ENCODE results near the gene CCDC14. TPM values are rescaled to one million over a fixed set of nuclear protein-coding genes. Genes with fewer than 3 reads are reported as not detected.

Gene CCDC14
- total and polyA plus RNA-seq, 7 donors = 3.5 to 7.3 (median 5.6) TPM

DNA sequence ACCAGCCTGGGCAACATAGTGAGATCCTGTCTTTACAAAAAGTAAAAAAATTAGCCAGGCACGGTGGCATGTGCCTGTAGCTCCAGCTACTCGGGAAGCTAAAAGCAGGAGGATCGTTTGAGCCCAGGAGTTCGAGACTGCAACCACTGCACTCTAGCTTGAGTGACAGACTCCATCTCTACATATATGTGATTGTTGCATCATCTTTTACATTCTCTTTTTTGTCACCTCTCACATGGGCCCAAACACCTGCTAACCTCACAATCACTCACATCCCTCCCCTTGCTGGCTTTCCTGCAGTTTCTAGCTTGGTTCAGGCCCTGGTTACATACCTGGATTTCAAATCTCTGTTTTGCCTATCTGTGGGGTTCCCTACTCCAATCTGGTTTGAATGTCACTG, 96.3 kb downstream of the CCDC14 start:
- H3K4me3 ChIP-seq = no peak overlapping the region
- H3K27me3 ChIP-seq (ENCODE audit: insufficient read depth in 3 of 3, low read length in 2 of 3) = no peaks in the 10 kb centered on the region
- ATAC-seq (no peak), DNase-seq (no peak)
- H3K4me1 ChIP-seq = no peaks in the 10 kb centered on the region
- H3K9me3 ChIP-seq = peaks cover 5% of the 10 kb centered on the region
- H3K27ac ChIP-seq = no peak overlapping the region
- intact Hi-C loops (cut with DNase I) = no loop called here
- no peaks in the 10 kb centered on the region for H3K36me3 ChIP-seq (ENCODE audit: insufficient read depth in 1 of 2, low read depth in 1 of 2)
- WGBS, 3 donors = 86 to 96% (median 92%) methylated on average over 4 of the region's 4 CpGs
- TF ChIP-seq, protein P1, sequence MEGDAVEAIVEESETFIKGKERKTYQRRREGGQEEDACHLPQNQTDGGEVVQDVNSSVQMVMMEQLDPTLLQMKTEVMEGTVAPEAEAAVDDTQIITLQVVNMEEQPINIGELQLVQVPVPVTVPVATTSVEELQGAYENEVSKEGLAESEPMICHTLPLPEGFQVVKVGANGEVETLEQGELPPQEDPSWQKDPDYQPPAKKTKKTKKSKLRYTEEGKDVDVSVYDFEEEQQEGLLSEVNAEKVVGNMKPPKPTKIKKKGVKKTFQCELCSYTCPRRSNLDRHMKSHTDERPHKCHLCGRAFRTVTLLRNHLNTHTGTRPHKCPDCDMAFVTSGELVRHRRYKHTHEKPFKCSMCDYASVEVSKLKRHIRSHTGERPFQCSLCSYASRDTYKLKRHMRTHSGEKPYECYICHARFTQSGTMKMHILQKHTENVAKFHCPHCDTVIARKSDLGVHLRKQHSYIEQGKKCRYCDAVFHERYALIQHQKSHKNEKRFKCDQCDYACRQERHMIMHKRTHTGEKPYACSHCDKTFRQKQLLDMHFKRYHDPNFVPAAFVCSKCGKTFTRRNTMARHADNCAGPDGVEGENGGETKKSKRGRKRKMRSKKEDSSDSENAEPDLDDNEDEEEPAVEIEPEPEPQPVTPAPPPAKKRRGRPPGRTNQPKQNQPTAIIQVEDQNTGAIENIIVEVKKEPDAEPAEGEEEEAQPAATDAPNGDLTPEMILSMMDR (IDR thresholded peaks at IDR 0.05) = no peak

Other genes with a start within 250 kb of the CCDC14 start
- gene MYLK, start 76.9 kb downstream of the CCDC14 start, total RNA-seq = 10 to 100 TPM in 1 of 4 donors, 1 to 10 TPM in 3; 5.4 to 13.7 (median 7.9) TPM
- gene MYLK, start 76.9 kb downstream of the CCDC14 start, polyA plus RNA-seq = 1 to 10 TPM; 3.2 to 5.8 (median 4.2) TPM
- gene ROPN1, start 30.9 kb upstream of the CCDC14 start, total RNA-seq = not detected
- not detected for gene ROPN1, start 30.9 kb upstream of the CCDC14 start, polyA plus RNA-seq
- gene KALRN, start 72.1 kb upstream of the CCDC14 start, total RNA-seq = 10 to 100 TPM; 22.9 to 52.1 (median 33.8) TPM
- 1 to 10 TPM; 5.4 to 10.0 (median 7.6) TPM for gene KALRN, start 72.1 kb upstream of the CCDC14 start, polyA plus RNA-seq